Spinal cord (tissue), 10 donors: ENCODE results near the gene IRS2. TPM values are rescaled to one million over a fixed set of nuclear protein-coding genes. Genes with fewer than 3 reads are reported as not detected.

Experiments
- DNase-seq, 6 donors: peaks; one replicate each; pipeline versions ENCODE4 v3.0.0 to v3.0.0-alpha.2; 2013 to 2015; ENCODE audit warnings: low spot score in 6 of 6, low read depth in 4 of 6
- H3K27ac ChIP-seq: one replicate; pipeline ENCODE4 v1.5.1; 2013; ENCODE audit warnings: low read depth, low read length, control low read depth
- H3K27me3 ChIP-seq: one replicate; pipeline ENCODE4 v1.6.1; 2013; ENCODE audit warnings: low read length; ENCODE audit not compliant: control insufficient read depth, insufficient read depth
- H3K36me3 ChIP-seq: one replicate; pipeline ENCODE4 v1.6.1; 2013; ENCODE audit warnings: low read length; ENCODE audit not compliant: control insufficient read depth, insufficient read depth
- H3K4me1 ChIP-seq: one replicate; pipeline ENCODE4 v1.6.1; 2013; ENCODE audit warnings: low read length; ENCODE audit not compliant: control insufficient read depth, insufficient read depth
- H3K4me3 ChIP-seq: one replicate; pipeline ENCODE4 v1.5.1; 2013; ENCODE audit warnings: low read depth, low read length, control low read depth
- H3K9me3 ChIP-seq: one replicate; pipeline ENCODE4 v1.6.1; 2013; ENCODE audit warnings: low read length; ENCODE audit not compliant: control insufficient read depth, insufficient read depth
- WGBS: methylation state at CpG from one replicate; pipeline ENCODE4 v1.1.5; 2013; ENCODE audit warnings: missing lambda C conversion rate; ENCODE audit not compliant: insufficient coverage; 5-methylcytosine and 5-hydroxymethylcytosine counted together
- polyA plus RNA-seq, 2 donors: library from polyadenylated mRNA; unstranded; fragments of 120-200 nt; gene quantifications; one replicate each; pipeline ENCODE4 v1.2.1, GENCODE V29; 2013; ENCODE audit not compliant: insufficient read length in 2 of 2
- total RNA-seq, 2 donors: library from RNA; depleted of rRNA in 1 of 2; stranded (reverse); fragments of 120-200 nt in 1 of 2; fragments of >200 nt in 1 of 2; gene quantifications; one replicate each; pipeline versions ENCODE4 v1.2.3 to v1.2.4, GENCODE V29; 2013 to 2014
- donor health status: healthy.

Gene IRS2
- total and polyA plus RNA-seq, 4 donors = 6.2 to 19.0 (median 14.5) TPM

GRCh38 chr13:109783447-109783814 is 3.0 kb downstream of the IRS2 start:
- Histone ChIP-seq H3K36me3 (peaks cover 30% of the 10 kb centered on the region), H3K27me3 (no peaks in the 10 kb centered on the region), H3K9me3 (no peaks in the 10 kb centered on the region), H3K4me1 (peaks cover 41% of the 10 kb centered on the region), H3K4me3 (no peak overlapping the region), H3K27ac (no peak overlapping the region)
- no peak for DNase-seq
- WGBS = 86% methylated on average over 29 of the region's 29 CpGs

GRCh38 chr13:109782823-109783431 is 3.5 kb downstream of the IRS2 start:
- Histone ChIP-seq H3K36me3 (peaks cover 30% of the 10 kb centered on the region), H3K4me3 (no peak overlapping the region), H3K9me3 (no peaks in the 10 kb centered on the region), H3K4me1 (peaks cover 41% of the 10 kb centered on the region), H3K27me3 (no peaks in the 10 kb centered on the region), H3K27ac (no peak overlapping the region)
- WGBS = 97% methylated on average over 63 of the region's 72 CpGs
- DNase-seq = no peak

- H3K36me3 ChIP-seq = peaks cover 30% of the 10 kb centered on the region
- no peaks in the 10 kb centered on the region for H3K9me3 ChIP-seq
- H3K4me1 ChIP-seq = peaks cover 35% of the 10 kb centered on the region
- H3K4me3 ChIP-seq = peak overlapping the region; percentile 42
- DNase-seq = no peak
- no peak overlapping the region for H3K27ac ChIP-seq
- H3K27me3 ChIP-seq = no peaks in the 10 kb centered on the region
- 93% methylated on average over 74 of the region's 77 CpGs for WGBS
Observed at GRCh38 chr13:109782066-109782822, 4.1 kb downstream of the IRS2 start.

GRCh38 chr13:109781384-109782065 is 4.9 kb downstream of the IRS2 start:
- Histone ChIP-seq H3K27me3 (no peaks in the 10 kb centered on the region), H3K4me3 (peak overlapping the region; percentile 42), H3K36me3 (peaks cover 30% of the 10 kb centered on the region), H3K9me3 (no peaks in the 10 kb centered on the region), H3K27ac (peak overlapping the region; percentile 2), H3K4me1 (peaks cover 35% of the 10 kb centered on the region)
- WGBS = 26% methylated on average over 25 of the region's 28 CpGs
- peak in 1 of 6 donors; percentile 68 for DNase-seq

- peak overlapping the region; percentile 42 for H3K4me3 ChIP-seq
- H3K27me3 ChIP-seq = no peaks in the 10 kb centered on the region
- peaks cover 35% of the 10 kb centered on the region for H3K4me1 ChIP-seq
- H3K27ac ChIP-seq = peak overlapping the region; percentile 2
- DNase-seq = peak in 1 of 6 donors; percentile 52
- peaks cover 30% of the 10 kb centered on the region for H3K36me3 ChIP-seq
- no peaks in the 10 kb centered on the region for H3K9me3 ChIP-seq
- 19% methylated on average over 10 of the region's 11 CpGs for WGBS
Observed at GRCh38 chr13:109780845-109781383, 5.5 kb downstream of the IRS2 start.

- WGBS = 63% methylated on average over 4 of the region's 7 CpGs
- peak overlapping the region; percentile 18 for H3K27ac ChIP-seq
- H3K9me3 ChIP-seq = no peaks in the 10 kb centered on the region
- H3K36me3 ChIP-seq = peaks cover 30% of the 10 kb centered on the region
- peak in 1 of 6 donors; percentile 59 for DNase-seq
- H3K4me3 ChIP-seq = peak overlapping the region; percentile 42
- peaks cover 32% of the 10 kb centered on the region for H3K4me1 ChIP-seq
- no peaks in the 10 kb centered on the region for H3K27me3 ChIP-seq
Observed at GRCh38 chr13:109779876-109780510, 6.4 kb downstream of the IRS2 start.

- H3K27ac ChIP-seq = no peak overlapping the region
- peaks cover 27% of the 10 kb centered on the region for H3K36me3 ChIP-seq
- no peaks in the 10 kb centered on the region for H3K9me3 ChIP-seq
- H3K4me1 ChIP-seq = peaks cover 28% of the 10 kb centered on the region
- no peak overlapping the region for H3K4me3 ChIP-seq
- DNase-seq = no peak
- 38% methylated on average over 3 of the region's 4 CpGs for WGBS
- H3K27me3 ChIP-seq = no peaks in the 10 kb centered on the region
Observed at GRCh38 chr13:109779074-109779473, 7.3 kb downstream of the IRS2 start.

- no peaks in the 10 kb centered on the region for H3K9me3 ChIP-seq
- no peak overlapping the region for H3K27ac ChIP-seq
- peaks cover 18% of the 10 kb centered on the region for H3K36me3 ChIP-seq
- H3K4me3 ChIP-seq = no peak overlapping the region
- peak in 1 of 6 donors; percentile 56 for DNase-seq
- peaks cover 22% of the 10 kb centered on the region for H3K4me1 ChIP-seq
- WGBS = 17% methylated on average over 2 of the region's 6 CpGs
- H3K27me3 ChIP-seq = no peaks in the 10 kb centered on the region
Observed at GRCh38 chr13:109778102-109778542, 8.3 kb downstream of the IRS2 start.

- Histone ChIP-seq H3K36me3 (peaks cover 5% of the 10 kb centered on the region), H3K27ac (no peak overlapping the region), H3K4me3 (no peak overlapping the region), H3K27me3 (no peaks in the 10 kb centered on the region), H3K4me1 (peaks cover 14% of the 10 kb centered on the region), H3K9me3 (no peaks in the 10 kb centered on the region)
- no peak for DNase-seq
Observed at GRCh38 chr13:109776575-109776974, 9.8 kb downstream of the IRS2 start.
